HG02973 (cell line): ENCODE data around the gene DSG1.
"Not testable (repeated sequence)": the region's sequence is repeated elsewhere in the genome, so short reads cannot be mapped to it uniquely, and the experiment has no call there.

Source experiments
- ATAC-seq: cut with Tn5 transposase; IDR thresholded peaks from one replicate; pipeline ENCODE4 v1.9.1; 2021; ENCODE audit warnings: moderate library complexity; ENCODE audit not compliant: unreplicated experiment

Gene DSG1

DNA sequence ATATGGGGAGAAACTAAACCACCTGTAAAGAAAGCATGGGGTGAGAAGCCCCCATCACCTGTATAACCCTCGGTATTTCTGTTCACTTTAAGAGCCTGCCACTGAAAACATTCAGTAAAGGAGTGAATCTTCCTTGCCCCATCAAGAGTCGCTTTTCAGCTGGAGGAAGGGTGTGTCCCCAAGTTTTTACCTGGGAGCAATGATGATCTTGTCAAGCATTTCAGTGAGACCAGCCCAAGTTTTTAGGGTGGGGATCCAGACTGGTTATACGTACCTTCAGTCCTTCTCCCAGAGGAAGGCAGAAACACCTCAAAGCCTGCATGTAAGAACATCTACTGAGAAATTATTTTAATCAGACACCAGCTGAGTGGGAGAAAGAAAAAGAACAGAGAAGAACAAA is at the start of gene DSG1:
Gene DSG1, plus strand, starts transcription at position 301 of the 400 bp plus-strand sequence. CDS start 141 bp downstream, outside the sequence.
- no peak for ATAC-seq

DNA sequence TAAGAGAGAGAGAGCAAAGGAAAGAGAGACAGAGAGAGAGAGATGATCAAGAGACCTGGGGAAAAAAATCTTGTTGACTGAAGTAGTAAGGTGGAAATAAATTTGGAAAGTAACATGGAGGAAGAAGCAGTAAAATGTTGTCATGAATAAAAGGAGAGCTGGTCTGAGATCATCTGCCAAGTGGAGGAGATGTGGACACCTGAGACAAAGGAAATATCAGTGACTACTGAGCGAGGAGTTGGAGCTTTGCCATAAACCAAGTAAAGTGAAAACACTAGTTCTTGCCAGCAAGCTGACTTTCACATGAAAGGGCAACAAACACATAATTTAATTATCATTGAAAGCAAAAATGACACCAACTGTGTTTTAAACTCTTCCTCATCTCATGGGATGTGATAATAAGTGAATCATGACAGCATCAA is 49.0 kb upstream of the DSG1 start:
- no peak for ATAC-seq

- no peak for ATAC-seq
These were observed 48.4 kb upstream of the DSG1 start for GRCh38 chr18:31269566-31269965.

- ATAC-seq: no peak
These were observed 47.4 kb upstream of the DSG1 start for GRCh38 chr18:31270578-31270977.

- ATAC-seq: no peak
These were observed 44.0 kb upstream of the DSG1 start for GRCh38 chr18:31273812-31274527.

- no peak for ATAC-seq
These were observed 43.0 kb upstream of the DSG1 start for GRCh38 chr18:31274931-31275330.

DNA sequence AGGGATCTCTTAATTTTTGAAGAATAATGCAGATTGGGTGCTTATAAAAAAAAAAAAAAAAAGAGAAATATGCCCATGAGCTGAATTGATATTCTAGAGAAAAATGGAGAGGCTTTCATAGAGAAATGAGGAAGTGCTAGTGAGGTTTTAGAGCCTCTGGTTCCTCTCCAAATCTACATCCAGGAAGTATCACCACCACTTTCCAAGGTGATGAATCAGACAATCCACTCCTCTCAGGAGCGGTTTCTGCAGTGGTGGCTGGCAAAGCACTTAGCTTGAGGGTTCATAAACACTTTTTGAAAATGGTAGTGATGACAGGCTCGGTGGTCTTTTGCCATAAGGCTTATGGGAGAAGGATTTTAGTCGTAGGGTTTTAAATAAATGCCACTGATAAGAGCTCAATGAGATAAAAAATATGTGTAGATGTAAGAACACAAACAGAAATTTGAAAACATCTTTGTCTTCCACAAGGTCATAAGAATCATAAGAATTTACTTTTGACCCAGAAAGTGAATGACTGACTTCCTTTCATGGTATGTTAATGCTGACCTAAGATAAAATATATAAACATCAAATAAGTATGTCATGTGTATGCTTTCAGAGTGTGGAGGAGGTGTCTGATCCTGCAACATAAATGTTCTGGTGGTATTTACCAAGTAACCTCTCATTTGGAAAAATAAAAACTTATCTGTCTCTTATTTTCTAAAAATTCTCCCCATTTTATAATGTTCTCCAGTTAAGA is 42.1 kb upstream of the DSG1 start:
- no peak for ATAC-seq

- no peak for ATAC-seq
These were observed 39.3 kb upstream of the DSG1 start for GRCh38 chr18:31278609-31279071.

GRCh38 chr18:31280502-31280901 is 37.5 kb upstream of the DSG1 start:
- ATAC-seq: no peak

- no peak for ATAC-seq
These were observed 36.5 kb upstream of the DSG1 start for GRCh38 chr18:31281437-31281836.

DNA sequence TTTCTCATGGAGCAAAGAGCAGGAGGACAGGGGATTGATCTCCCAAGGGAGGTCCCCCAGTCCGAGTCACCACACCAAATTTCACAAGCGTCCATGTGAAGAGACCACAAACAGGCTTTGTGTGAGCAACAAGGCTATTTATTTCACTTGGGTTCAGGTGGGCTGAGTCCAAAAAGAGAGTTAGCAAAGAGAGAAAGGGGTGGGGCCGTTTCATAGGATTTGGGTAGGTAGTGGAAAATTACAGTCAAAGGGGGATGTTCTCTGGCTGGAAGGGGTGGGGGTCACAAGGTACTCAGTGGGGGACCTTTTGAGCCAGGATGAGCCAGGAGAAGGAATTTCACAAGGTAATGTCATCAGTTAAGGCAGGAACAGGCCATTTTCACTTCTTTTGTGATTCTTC is 28.5 kb upstream of the DSG1 start:
- ATAC-seq: not testable (repeated sequence)

DNA sequence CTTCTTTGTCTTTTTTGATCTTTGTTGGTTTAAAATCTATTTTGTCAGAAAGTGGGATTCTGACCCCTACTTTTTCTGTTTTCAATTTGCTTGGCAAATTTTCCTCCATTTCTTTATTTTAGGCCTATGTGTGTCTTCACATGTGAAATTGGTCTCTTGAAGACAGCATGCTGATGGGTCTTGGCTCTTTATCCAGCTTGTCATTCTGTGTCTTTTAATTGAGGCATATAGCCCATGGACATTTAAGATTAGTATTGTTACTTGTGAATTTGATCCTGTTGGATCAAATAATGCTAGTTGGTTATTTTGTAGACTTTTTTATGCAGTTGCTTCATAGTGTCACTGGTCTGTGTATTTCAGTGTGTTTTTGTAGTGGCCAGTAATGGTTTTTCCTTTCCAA is 26.3 kb upstream of the DSG1 start:
- no peak for ATAC-seq

GRCh38 chr18:31294199-31294747 is 23.7 kb upstream of the DSG1 start:
- no peak for ATAC-seq

GRCh38 chr18:31297248-31297647 is 20.7 kb upstream of the DSG1 start:
- no peak for ATAC-seq

- no peak for ATAC-seq
These were observed 16.7 kb upstream of the DSG1 start for GRCh38 chr18:31301201-31301655.

DNA sequence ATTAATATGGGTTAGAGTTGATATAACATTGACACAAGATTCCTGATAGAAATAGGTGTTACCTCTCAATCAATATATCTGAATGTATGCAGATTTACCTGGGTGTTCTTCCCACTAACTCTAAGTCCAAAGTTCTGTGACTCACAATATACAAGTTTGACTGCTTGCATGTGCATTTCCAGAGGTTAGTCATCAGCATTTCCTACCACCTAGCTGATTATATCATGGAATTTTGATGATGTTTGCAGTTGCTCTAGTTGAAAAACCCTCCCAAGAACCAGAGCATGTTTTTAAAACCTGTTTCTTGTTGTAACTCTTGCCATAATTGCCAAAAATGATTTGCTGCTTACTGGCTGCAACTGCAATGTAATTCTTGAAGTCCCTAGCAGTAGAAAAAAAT is 15.0 kb upstream of the DSG1 start:
- no peak for ATAC-seq

DNA sequence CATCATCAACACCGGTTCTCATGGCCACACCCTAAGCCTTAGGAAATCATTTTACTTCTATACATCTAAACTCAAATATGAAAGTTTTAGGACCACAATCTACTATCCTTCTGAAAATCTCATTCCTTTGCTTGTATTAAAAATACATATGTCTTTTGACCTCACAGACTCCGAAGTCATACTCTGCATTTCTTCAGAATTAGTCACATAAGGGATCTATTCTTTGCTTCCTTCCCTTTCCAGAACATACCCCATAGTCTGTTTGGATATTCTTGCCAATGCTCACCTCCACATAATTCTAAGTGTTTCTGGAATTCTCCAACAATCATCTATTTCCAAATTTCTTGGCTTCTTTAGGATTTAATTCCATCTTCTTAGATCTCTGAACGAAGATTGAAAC is 14.2 kb upstream of the DSG1 start:
- ATAC-seq: no peak

DNA sequence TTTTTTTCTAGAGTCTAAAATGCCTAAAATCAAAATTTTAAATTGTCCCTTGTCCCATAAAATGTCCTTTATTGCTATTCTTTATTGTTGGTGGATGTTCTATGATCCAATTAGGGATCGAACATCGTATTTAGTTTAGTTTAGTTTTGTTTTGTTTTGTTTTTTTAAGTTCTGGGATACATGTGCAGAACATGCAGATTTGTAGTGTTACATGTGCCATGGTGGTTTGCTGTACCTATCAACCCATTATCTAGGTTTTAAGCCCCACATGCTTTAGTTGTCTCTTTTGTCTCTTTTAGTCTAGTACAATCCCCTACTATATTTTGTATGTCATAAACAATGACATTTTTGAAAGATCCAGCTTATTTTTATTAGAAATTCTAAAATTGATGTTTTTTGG is 8.8 kb upstream of the DSG1 start:
- ATAC-seq: no peak

GRCh38 chr18:31316974-31317373 is 986 bp upstream of the DSG1 start:
- ATAC-seq: no peak

DNA sequence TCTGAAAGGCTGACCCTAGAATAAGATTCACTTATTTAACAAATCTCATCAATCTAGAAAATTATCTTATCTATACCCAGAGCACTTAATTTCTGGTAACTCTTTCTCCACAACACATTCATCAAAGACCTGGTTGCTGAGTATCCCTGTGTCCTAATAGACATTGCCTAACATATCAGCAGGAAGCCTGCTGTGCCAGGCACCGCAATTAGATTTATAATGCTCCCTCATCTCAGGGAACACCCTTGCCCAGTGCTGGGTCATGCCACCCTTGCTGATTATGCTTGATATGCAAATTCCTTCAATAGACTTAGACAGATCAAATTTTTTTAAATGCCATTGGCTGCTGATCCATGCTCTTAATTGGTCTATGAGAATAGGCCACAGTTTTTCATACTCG is 3.8 kb downstream of the DSG1 start:
- ATAC-seq: no peak

DNA sequence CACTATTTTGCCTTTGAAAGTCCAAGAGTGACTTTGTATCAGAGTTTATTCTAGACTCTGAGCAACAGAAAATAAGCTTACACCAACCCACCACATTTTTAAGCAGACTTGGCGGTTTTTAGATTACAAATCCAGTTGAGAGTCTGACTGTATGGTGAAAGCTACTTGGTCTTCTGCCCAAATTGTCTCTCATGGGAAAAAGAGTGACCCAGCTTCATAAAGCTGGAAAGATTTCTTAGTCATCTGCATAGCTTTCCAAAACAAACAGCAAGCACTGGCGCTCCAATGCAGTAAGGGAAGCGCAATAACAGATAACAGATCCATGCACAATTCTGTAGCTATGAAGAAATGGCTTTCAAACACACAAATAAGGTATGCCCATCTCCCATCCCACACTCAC is 7.1 kb downstream of the DSG1 start:
- no peak for ATAC-seq
